GM12801 (cell line): ENCODE measurements around the gene PPIA.

Experiments used
- CTCF ChIP-seq: IDR thresholded peaks from one replicate; pipeline ENCODE4 v1.5.1; 2011; ENCODE audit warnings: control low read depth; ENCODE audit not compliant: insufficient read length; ENCODE audit errors: extremely low read depth

Gene PPIA

GRCh38 chr7:44752822-44753221 is 43.7 kb upstream of the PPIA start:
- TF ChIP-seq CTCF: no peak

DNA sequence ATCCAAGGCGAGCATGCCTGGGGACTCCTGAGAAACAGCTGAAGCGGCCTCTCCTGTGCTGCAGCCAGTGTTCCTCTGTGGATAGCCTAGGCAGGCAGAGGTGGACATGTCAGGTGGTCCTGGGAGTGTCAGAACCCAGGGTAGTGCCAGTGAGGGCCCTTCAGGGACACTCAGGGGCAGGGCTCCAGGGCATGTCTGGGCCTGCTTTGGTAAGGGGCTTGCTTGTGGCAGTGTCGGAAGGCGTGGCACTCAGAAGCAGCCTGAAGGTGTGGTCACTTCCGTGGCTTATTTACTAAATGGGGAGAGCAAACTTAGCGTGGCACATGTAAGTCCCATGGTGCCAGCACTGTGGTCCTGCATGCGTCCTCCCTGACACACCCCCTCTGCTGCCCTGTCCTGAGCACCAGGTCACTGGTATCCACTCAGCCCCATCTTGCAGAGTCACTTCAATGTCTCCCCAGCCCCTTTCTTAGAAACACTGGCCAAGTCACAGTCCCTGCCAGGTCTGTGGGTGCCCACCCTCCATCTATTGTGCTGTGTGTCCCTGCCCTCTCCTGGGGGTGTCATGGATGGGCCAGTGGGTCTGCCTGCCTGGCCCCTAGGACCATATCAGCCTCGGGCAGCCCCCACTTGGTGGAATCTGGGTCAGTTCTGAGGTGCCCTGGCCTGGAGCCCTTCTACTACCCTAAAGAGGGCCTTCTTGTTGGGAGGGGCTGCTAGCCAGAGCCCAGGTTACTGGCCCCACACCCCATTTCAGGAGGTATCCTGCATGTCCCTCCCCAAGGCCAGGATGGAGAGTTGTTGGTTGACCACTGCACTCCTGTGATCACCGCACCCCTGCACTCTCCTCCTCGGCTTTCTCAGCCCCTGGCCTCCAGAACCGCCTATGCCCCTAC is 41.4 kb upstream of the PPIA start:
- no peak for TF ChIP-seq CTCF

- no peak for TF ChIP-seq CTCF
Measured at GRCh38 chr7:44755698-44756627, 40.5 kb upstream of the PPIA start.

- TF ChIP-seq CTCF: no peak
Measured at GRCh38 chr7:44756904-44757303, 39.6 kb upstream of the PPIA start.

DNA sequence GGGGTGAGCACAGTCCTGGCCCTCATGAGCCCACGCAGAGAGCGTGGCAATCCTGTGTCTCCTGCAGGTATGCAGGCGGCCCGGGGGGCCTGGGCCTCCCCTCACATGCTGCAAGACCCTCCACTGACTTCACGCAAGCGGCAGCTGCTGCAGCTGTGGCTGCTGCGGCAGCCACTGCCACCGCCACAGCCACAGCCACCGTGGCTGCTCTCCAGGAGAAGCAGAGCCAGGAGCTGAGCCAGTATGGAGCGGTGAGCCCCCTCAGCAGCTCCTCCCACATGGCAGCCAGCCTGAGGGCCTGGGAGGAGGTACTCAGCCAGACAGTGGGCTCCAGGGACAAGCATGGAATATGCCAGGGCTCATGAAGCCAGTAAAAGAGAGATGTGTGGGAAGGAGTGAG is 39.2 kb upstream of the PPIA start:
- no peak for TF ChIP-seq CTCF

- no peak for TF ChIP-seq CTCF
Measured at GRCh38 chr7:44757739-44758138, 38.7 kb upstream of the PPIA start.

DNA sequence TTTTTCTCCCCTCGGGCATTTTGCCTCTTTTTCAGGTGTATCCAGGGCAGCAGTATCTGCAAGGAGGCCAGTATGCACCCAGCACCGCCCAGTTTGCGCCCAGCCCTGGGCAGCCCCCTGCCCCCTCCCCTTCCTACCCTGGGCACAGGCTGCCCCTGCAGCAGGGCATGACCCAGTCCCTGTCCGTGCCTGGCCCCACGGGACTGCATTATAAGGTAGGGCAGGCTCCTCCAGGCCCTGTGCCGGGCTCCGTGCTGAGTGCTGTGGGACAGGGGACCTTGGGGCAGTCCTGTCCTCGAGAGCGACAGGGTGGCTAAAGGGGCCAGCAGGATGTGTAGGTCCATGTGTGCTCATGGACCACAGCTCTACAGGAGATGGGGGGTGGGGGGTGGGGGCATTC is 37.2 kb upstream of the PPIA start:
- no peak for TF ChIP-seq CTCF
